Measurements from ENCODE around the gene ARL4A.

The ARL4A gene

GRCh38 chr7:12703881-12704280, 16.4 kb downstream of the ARL4A start:
- DNase-seq = no peak

- DNase-seq = no peak
Measured at GRCh38 chr7:12705878-12706277, 18.4 kb downstream of the ARL4A start.

- DNase-seq = no peak
Measured at GRCh38 chr7:12706900-12707536, 19.6 kb downstream of the ARL4A start.

- no peak for DNase-seq
Measured at GRCh38 chr7:12708314-12708713, 20.9 kb downstream of the ARL4A start.

- no peak for DNase-seq
Measured at GRCh38 chr7:12709726-12710502, 22.5 kb downstream of the ARL4A start.

- DNase-seq = no peak
Measured at GRCh38 chr7:12711124-12711523, 23.7 kb downstream of the ARL4A start.

- DNase-seq = no peak
Measured at GRCh38 chr7:12712236-12712635, 24.8 kb downstream of the ARL4A start.

- DNase-seq = no peak
Measured at GRCh38 chr7:12713625-12714378, 26.4 kb downstream of the ARL4A start.

GRCh38 chr7:12714379-12714737, 26.9 kb downstream of the ARL4A start:
- DNase-seq = no peak

- no peak for DNase-seq
Measured at GRCh38 chr7:12715372-12716133, 28.1 kb downstream of the ARL4A start.

GRCh38 chr7:12716134-12716681, 28.8 kb downstream of the ARL4A start:
- DNase-seq = no peak

GRCh38 chr7:12716722-12717121, 29.3 kb downstream of the ARL4A start:
- no peak for DNase-seq

GRCh38 chr7:12719141-12719919, 31.9 kb downstream of the ARL4A start:
- DNase-seq = no peak

- DNase-seq = no peak
Measured at GRCh38 chr7:12719981-12720865, 32.8 kb downstream of the ARL4A start.

GRCh38 chr7:12721286-12721830, 33.9 kb downstream of the ARL4A start:
- DNase-seq = no peak

- no peak for DNase-seq
Measured at GRCh38 chr7:12722136-12722535, 34.7 kb downstream of the ARL4A start.

GRCh38 chr7:12722636-12723605, 35.5 kb downstream of the ARL4A start:
- no peak for DNase-seq

GRCh38 chr7:12725575-12726316, 38.3 kb downstream of the ARL4A start:
- DNase-seq = no peak

GRCh38 chr7:12726908-12727307, 39.5 kb downstream of the ARL4A start:
- no peak for DNase-seq
